Erythroblast (primary cell): Measurements from ENCODE around the gene KLK1.

Experiments
- GATA1 ChIP-seq: IDR thresholded peaks from 2 replicates; pipeline ENCODE4 v1.6.1; 2011; ENCODE audit warnings: low read depth, mild to moderate bottlenecking, control low read depth, low read length, moderate library complexity
- POLR2A ChIP-seq: IDR thresholded peaks from 2 replicates; pipeline ENCODE4 v1.6.1; 2011; ENCODE audit warnings: mild to moderate bottlenecking, low read length

GRCh38 chr19:50790396-50790795 lies 33.2 kb downstream of the KLK1 start, which contains the start of gene ACP4:
- TF ChIP-seq POLR2A (no peak), GATA1 (no peak)
